ENCODE data around the gene TCF12.

TCF12 gene

DNA sequence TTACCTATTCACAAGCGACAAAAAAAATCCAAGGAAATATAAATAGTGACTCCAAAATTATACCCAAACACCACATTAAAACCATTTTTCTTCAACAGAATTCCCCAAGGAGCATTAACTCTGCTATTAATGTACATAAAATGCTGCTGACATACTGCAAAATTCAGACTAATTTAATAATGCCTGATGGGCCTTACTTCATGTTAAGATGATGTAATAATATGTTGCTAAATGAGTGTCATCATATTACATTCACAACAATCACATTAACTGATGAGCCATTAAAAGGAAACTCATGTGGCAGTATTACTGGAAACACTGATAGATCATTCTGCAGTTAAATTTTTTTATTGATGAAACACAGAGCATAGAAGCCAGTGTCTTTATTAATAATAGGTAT is 253.0 kb downstream of the TCF12 start:
- DNase-seq (ENCODE audit: low read depth in 2 of 2), result no peak

DNA sequence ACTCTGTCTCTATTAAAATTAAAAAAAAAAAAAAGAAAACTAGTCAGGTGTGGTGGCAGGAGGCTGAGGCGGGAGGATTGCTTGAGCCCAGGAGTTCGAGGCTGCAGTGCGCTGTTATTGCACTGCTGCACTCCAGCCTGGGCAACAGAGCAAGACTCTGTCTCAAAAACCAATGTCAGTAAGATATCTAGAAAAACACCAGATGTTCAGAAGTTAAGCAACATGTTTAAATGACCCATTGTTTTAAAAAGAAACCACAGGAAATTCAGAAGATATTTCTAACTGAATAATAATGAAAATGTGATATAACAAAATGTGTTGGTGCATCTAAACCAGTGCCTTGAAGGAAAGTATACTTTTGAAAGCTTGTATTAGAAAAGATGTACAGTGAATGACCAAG is 254.5 kb downstream of the TCF12 start:
- DNase-seq (ENCODE audit: low read depth in 2 of 2), result no peak

DNA sequence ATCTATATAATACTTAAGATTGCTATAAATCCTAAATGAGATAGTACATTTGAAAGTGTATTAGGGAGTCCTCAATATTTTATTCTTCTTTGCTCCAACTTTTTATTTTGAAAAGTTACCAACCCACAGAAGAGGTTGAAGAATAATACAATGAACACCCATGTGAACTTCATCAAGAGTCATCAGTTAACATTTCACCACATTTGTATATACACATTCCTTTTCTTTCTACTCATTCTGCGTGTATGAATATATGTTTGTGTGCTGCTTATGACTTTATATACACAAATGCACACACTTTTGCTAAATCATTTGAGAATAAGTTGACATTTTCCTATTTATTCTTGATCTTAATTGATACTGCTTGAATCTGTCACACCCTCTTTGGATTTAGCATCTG is 264.6 kb downstream of the TCF12 start:
- DNase-seq (ENCODE audit: low read depth in 2 of 2), result no peak

DNA sequence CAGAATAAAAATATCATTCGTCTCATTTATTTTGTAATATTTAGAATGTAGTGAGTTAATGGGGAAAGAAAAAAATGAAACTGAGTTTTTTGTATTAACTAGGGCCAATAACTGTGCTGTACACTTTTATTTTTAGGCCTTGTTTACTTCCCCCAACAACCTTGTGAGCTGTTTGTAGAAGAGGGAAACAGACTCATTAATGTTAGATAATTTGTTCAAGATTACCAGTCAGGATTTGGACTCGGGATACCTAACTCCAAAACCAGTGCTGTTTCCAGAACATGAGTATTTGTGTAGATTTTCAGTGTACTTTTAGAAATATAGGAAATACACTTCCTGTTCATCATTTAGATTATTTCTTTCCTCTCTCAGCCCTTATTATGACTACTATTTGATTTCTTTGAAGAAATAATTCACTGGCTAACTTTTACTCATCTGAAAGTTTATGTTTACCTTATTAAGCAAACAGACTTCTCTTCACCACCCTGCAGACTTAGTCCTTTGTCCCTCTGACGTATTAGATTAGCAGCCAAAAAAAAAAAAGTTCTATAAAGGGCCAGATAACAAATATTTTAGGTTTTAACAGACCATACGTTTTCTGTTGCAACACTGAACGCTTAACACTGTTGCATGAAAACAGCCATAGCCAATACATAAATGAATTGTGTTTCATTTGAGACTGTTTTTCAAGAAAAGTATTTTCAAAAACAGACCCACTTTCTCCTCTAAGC is 265.3 kb downstream of the TCF12 start:
- DNase-seq (ENCODE audit: low read depth in 2 of 2), result no peak

DNA sequence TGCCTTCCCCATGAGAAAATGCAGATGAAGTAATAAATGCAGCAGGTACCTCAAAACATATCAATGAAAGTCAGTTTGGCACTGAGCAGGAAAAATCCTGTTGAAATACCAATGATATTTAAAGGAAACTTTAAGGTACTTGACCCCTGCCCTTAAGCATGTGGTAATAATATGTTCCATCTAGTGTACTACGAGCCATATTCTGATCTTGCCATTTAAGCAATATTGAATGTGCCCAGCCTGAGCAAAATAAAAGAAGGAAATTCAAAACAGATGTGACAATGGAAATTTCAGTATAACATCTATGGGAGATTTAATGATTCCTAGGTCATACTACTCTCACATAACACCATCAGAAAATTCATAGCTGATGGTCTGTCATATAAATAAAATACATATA is 266.1 kb downstream of the TCF12 start:
- DNase-seq (ENCODE audit: low read depth in 2 of 2), result no peak

DNA sequence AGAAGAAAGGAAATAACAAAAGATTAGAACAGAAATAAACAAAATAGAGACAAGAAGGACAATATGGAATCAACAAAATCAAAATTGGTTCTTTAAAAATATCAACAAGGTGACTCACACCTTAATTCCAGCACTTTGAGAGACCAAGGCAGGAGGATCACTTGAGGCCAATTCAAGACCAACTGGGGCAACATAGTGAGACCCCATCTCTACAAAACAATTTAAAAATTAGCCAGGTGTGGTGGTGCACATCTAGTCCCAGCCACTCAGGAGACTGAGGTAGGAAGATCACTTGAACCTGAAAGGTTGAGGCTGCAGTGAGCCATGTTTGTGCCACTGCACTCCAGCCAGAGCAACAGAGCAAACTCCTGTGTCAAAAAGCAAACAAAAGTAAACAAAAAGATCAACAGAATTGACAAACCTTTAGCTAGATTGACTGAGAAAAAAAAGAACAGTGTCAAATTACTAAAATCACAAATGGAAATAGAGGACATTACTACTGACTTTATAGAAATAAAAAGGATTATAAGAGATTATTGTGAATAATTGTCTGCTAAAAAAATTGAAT is 267.1 kb downstream of the TCF12 start:
- no peak for DNase-seq (ENCODE audit: low read depth in 2 of 2)

DNA sequence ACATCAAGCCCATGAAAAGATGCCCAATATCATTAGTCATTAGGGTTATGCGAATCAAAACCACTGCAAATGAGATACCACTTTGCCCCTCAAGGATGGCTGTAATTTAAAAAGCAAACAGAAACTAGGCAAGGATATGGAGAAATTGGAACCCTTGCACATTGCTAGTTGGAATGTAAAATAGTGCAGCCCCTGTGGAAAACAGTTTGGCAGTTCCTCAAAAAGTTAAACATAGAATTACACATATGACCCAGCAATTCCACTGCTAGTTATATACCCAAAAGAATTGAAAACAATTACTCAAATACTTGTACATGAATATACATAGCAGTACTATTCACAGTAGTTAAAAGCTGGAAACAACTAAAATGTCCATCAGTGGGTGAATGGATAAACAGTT is 271.0 kb downstream of the TCF12 start:
- DNase-seq (ENCODE audit: low read depth in 2 of 2), result no peak

DNA sequence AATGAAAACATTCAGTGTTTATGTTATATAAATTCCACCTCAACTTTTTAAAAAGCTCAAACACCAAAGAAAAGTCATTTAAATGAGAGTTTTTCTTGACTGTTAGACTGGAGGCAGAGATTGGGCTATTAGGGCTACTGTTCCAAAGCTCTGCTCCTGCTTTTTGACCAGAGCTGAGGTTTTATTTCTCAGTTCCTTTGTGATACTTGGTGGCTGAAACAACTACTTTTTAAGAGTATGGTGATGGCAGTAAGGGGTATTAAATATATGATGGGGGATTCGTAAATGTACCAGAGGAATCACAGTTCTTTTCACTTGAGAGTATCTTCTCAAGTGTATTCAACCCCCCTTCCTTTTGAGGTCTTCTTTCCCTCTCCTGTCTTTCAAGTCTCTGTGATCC is 271.8 kb downstream of the TCF12 start:
- no peak for DNase-seq (ENCODE audit: low read depth in 2 of 2)

DNA sequence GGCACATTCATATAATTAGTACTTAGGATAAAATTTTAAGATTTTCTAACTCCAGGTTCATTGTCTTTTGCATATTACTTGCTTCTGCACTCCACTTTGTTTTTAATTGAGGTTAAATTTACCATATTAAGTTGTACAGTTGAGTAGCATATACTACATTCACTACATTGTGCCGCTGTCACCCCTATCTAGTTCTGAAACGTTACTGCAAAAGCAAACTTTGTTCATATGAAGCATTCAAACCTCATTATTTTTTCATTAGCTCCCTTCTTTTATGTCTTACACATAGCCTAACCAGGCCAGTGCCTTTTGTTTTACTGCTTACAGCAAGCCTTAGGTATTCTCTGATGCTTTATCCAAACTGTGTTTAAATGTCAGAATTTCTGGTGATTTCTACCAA is 274.7 kb downstream of the TCF12 start:
- DNase-seq (ENCODE audit: low read depth in 2 of 2), result no peak

DNA sequence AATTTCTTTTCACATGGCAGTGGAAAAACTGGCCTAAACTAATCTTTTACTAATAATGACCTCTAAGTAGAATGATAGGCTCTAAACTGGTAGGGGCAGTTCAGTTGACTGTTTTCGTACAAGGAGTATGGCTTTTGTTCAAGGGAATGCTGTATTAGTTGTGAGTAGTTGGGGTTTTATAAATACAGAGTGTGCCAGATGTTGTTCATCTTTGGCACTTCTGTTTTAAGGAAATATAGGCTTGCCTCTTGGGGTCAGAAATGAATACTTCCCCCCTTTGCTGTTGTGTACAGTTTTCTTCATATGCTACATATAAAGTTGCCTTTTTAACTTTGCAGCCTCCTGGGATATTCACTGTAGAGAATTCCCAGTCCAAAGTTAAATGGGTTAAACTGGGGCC is 276.9 kb downstream of the TCF12 start:
- no peak for DNase-seq (ENCODE audit: low read depth in 2 of 2)

DNA sequence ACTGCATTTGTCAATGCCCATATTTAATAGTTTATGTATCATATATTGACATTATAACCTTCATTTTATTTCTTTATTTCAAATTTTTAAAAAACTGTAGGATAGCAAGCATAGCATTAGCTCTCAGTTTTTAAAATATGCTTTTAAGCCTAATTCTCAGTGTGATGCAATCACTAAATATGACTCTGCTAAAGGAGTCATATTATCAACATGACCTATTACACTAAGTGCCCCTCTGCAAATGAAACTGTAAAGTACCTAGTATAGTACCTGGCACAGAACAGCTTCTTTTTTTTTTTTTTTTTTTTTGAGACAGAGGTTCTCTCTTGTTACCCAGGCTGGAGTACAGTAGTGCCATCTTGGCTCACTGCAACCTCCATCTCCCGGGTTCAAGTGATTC is 278.4 kb downstream of the TCF12 start:
- DNase-seq (ENCODE audit: low read depth in 2 of 2), result no peak

DNA sequence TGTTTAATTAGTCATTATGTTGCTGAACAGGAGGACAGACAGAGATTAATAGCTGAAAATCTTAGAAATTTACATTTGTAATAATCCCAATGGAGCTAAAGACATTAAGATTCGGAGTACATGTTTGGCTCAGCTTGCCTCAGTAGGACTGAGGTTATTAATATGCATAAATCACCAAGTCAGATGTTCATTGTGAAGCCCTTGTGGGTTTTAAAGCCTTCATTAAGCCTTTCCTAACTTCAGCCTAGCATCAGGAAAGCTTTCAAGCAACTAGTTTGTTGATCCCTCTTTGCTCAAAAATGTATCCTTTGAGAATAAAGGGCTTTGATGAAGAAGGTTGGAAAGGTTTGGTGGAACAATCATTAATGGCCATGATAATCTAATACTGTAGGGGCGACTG is 279.7 kb downstream of the TCF12 start:
- DNase-seq (ENCODE audit: low read depth in 2 of 2), result no peak

DNA sequence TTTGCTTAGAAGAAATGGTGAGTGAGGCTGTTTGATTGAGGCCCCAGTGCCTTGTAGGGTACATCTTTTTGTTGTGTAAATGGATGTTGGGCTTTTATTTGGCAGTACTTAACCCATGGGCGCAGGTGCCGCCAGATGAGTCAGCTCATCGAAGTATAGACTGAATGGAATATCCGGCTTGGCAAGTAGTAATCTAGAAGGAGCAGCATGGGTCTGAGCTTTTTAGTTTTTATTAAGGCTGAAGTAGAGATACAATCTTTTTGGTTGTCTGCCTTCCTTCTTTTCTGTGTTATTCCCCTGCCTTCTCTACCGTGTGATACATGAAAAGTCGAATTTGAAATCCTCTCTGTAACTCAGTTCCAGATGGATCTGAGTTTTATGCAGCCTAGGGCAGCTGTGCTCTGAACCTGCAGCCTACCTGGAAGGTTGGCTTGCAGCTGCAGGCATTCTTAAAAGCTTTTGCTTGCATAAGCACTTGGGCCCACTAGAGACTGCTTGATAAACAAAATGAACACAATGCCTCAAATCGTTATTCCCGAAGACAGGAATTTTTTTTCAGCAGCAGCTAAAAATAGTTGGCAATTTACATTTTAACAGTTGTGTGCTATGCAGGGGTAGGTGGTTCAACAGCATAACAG is 280.3 kb downstream of the TCF12 start:
- no peak for DNase-seq (ENCODE audit: low read depth in 2 of 2)

DNA sequence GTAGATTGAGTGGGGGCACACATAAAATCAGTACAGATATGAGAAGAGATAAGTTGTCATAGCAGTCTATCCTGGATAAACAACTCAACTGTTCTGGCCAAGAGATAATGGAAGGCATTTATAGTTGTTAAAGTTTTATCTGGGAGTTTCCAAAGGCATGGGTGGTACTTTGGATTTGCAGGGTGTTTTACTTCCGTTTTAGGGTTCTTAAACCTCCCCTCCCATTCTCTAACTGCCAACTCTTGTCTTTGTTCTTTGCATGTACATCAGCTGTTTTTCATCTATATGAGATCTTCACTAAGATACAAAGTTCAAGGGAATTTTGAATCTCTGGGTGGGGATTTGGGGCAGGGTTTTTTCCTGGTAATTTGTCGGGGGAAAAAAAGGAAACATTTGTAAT is 283.1 kb downstream of the TCF12 start:
- DNase-seq (ENCODE audit: low read depth in 2 of 2), result no peak

DNA sequence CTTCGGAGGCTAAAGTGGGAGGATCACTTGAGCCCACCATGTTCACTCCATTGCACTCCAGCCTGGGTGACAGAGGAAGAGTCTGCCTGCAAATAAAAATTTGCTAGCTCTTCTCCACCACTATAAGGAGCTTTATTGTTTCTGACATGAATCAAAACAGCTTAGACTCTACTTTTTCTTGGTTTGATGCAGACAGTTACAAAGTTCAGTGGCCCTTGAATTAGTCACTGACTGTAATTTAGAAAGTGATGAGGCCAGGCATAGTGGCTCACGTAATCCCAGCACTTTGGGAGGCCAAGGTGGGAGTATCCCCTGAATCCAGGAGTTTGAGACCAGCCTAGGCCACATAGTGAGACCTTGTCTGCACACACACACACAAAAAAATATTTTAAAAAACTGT is 285.5 kb downstream of the TCF12 start:
- DNase-seq (ENCODE audit: low read depth in 2 of 2), result no peak

DNA sequence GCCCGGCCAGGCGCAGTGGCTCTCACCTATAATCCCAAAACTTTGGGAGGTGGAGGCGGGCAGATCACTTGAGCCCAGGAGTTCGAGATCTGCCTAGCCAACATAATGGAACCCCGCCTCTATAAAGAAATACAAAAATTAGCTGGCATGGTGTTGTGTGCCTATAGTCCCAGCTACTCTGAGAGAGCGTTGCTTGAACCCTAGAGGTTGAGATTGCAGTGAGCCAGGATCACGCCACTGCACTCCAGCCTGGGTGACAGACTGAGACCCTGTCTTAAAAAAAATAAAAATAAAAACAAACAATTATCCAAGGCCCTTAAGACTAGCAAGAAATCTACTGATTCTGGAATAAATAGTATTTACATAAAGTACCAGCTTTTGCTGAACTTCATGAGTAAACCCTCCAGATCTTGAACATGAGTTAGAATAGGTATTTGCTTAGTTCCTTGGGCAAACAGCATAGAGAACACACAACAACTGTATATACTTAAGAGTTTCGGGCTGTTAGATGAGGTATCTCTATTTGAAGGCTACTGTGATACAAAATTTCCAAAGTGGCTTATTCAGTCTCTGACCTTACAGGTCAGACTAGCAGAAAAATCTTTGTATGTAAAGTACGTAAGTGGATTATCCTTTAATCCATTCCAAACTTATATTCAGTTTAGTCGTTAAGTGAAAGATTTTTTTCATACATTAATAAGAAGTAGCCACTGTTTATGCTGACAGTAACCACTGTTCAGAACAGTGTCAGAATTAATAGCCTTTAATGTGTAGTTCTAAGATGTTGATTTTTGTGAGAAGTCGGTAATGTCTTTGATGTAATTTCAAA is 286.8 kb downstream of the TCF12 start:
- DNase-seq (ENCODE audit: low read depth in 2 of 2), result no peak

DNA sequence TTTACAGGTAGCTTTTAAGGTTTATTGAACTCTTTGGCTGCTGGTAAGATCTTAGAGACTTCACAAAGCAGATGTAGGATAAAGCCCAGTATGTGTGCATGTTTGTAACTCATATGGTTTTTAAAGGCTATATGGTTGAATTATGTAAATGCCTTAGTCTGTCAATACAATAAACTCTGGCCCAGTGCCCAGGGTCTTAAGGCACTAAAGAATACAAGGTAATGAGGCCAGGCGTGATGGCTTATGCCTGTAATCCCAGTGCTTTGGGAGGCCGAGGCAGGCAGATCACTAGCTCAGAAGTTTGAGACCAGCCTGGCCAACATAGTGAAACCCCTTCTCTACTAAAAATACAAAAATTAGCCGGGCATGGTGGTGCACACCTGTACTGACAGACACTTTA is 287.6 kb downstream of the TCF12 start:
- no peak for DNase-seq (ENCODE audit: low read depth in 2 of 2)

DNA sequence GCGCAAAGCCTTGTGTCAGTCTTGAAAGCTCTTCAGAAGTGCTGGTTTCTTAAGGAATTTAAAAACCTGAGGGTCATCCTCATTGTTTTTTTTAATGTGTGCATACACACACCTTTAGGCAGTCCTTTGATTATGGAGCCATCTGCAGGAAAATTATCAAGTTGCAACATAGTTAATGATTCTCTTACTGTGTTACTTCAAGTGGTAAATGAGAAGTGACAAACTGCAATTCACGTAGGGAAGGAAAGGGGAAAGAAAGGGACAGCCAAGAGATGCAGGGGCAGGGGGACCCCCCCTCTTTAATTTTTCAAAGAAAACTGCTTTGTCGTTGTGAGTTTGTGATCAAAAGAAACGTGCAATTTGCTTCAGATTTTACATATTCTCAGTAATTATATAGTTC is 295.4 kb downstream of the TCF12 start:
- DNase-seq (ENCODE audit: low read depth in 2 of 2), result no peak

DNA sequence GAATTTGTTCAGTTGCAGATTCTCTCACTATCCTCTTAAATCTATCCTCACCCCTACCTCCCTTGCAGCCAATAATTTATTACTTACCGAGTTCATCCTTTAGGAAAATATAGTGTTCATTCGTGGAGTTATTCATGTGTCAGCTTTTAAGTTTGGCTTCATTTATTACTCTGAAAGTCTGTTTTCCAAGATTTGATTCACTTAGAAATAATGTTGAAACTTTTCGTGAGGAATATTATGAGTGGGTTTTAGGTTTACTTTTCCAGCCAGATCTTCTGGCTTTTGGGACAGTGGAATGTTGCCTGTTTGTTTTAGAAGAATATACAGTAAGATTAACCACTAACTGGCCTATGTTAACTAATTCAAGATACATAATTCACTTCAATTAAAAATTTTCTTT is 296.9 kb downstream of the TCF12 start:
- DNase-seq (ENCODE audit: low read depth in 2 of 2), result no peak

DNA sequence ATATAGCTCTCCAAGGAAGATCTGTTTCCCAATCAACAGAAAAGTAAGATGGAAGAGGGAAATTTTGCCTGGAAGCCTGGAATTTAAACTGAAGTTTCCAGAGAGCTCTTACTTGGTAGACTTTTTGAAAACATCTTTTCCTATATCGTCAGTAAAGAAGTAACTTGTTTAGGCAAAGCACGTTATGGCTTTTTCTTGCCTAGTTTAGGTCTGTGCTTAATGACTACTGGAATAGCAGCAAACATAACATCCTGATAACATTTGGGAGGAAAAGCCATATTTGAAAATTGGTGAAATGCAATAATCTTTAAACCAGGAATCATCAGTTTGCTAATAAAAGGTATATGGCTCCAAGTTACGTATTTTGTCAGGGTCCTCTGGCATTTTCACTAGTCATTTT is 297.4 kb downstream of the TCF12 start:
- no peak for DNase-seq (ENCODE audit: low read depth in 2 of 2)

DNA sequence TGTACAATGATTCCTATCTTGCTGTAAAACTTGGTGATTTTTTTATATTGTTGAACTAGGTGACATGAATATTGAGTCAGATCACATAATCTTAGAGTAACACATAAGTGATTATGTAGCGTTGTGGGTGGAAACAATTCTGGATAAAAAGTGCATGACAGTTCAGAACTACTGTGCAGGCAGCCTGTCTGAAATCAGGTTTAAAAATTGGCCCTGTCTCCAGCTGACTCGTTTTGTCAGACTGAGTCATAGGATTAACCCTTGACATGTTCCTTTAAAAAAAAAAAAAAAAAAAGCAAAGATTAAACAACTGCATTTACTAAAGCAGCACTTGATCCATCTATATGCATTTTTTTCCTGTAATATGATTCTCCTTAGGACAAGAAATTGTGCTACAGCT is 297.8 kb downstream of the TCF12 start:
- DNase-seq (ENCODE audit: low read depth in 2 of 2), result no peak

DNA sequence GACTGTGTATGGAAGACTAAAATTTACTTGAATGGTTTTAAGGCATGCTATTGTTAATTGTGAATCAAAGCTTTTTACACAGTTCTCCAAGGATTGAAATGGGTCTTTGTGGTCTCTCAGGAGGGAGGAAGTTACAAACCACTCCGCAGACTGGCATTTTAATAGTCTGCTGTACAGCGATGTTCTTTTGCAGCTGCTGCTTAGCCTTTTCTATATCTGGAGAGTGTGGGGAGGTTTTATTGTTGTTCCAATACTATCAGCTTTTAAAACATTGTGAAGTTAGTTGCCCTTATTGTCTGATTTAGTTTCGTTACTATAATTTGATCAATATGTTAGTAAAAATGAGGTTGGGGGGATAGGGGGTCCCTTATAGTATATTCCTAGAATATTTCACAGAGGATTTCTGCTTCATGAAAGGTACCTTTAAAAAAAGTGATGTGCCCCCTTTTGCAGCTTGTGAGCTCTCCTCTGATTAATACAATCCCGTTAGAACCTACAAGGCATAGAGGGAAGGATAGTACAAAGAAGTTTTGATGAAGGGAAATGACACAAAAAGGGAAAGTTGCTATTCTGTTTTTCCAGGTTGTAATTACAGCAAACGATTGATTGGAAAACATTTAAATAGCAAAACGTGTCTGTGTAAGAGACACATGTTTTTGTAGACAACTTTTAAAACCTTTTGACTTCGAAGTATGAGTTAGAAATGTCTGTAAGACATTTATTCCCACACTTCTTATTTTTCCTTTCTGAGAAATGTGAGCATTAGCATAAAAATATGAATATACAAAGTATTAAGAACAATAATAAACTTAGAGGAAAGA is 299.5 kb downstream of the TCF12 start:
- no peak for DNase-seq (ENCODE audit: low read depth in 2 of 2)

Data from stimulated activated CD8-positive, alpha-beta memory T cell treated with anti-CD3 and anti-CD28 coated beads, Interleukin-15, amount 100 ng/mL, for 48 hours (primary cell).